K562 (cell line): ENCODE results near the gene RNF212B. TPM values are rescaled to one million over a fixed set of nuclear protein-coding genes. Genes with fewer than 3 reads are reported as not detected.

Experiments used
- CHCHD3 ChIP-seq: fragments of 250-450 bp; sonication (Bioruptor Pico); IDR thresholded peaks from 2 replicates; pipeline ENCODE4 v2.1.2; 2022; ENCODE audit warnings: mild to moderate bottlenecking
- HBP1 ChIP-seq: fragments of 450-650 bp; formaldehyde crosslinking; IDR thresholded peaks from 2 replicates; pipeline ENCODE4 v1.4.0; 2022; ENCODE audit warnings: missing genetic modification characterization
- KLF13 ChIP-seq: fragments of 450-650 bp; IDR thresholded peaks from 2 replicates; pipeline ENCODE4 v1.6.1; 2016; ENCODE audit warnings: missing genetic modification characterization, low read depth, mild to moderate bottlenecking, missing compliant biosample characterization, moderate library complexity, borderline replicate concordance
- MAFF ChIP-seq: IDR thresholded peaks from 2 replicates; pipeline ENCODE4 v1.6.1; 2012; ENCODE audit warnings: low read length, improper control_type of control experiment
- MAZ ChIP-seq, 2 experiments: fragments of 450-650 bp in 1 of 2; sonication (generic) in 1 of 2; formaldehyde crosslinking; IDR thresholded peaks in 1 of 2; conservative IDR thresholded peaks in 1 of 2; 2 replicates each; pipeline versions ENCODE4 v1.4.0 to v1.5.0; 2020; ENCODE audit warnings: mild to moderate bottlenecking in 1 of 2, missing genetic modification reagents in 1 of 2
- MBD1 ChIP-seq: fragments of 250-450 bp; sonication (Bioruptor Pico); IDR thresholded peaks from 2 replicates; pipeline ENCODE4 v1.8.0; 2022; ENCODE audit warnings: inconsistent platforms
- MTA3 ChIP-seq: fragments of 450-650 bp; formaldehyde crosslinking; IDR thresholded peaks from 2 replicates; pipeline ENCODE4 v1.6.1; 2017; ENCODE audit warnings: mild to moderate bottlenecking, borderline replicate concordance
- RBM14 ChIP-seq: fragments of 200-400 bp; formaldehyde crosslinking; IDR thresholded peaks from 2 replicates; pipeline ENCODE4 v1.6.1; 2018; ENCODE audit warnings: low read depth, mild to moderate bottlenecking, low read length, moderate library complexity, borderline replicate concordance; ENCODE audit not compliant: insufficient read depth
- RREB1 ChIP-seq: fragments of 250-450 bp; sonication (Bioruptor Pico); IDR thresholded peaks from 2 replicates; pipeline ENCODE4 v1.4.0; 2020
- XRCC3 ChIP-seq: fragments of 450-650 bp; IDR thresholded peaks from 2 replicates; pipeline ENCODE4 v1.6.1; 2017; ENCODE audit warnings: mild to moderate bottlenecking, moderate library complexity
- ZNF217 ChIP-seq: sonication (generic); formaldehyde crosslinking; IDR thresholded peaks from 2 replicates; pipeline ENCODE4 v1.8.0; 2022; ENCODE audit warnings: mild to moderate bottlenecking, missing genetic modification reagents
- ZNF274 ChIP-seq: IDR thresholded peaks from 2 replicates; pipeline ENCODE4 v1.6.1; 2011; ENCODE audit warnings: low read depth, mild to moderate bottlenecking, low read length, moderate library complexity, borderline replicate concordance
- polyA plus RNA-seq, 8 experiments: library from polyadenylated mRNA; depleted of rRNA in 4 of 8; stranded (reverse) in 5 of 8; unstranded in 3 of 8; fragments of >200 nt; fragmentation: Nextera tagmentation in 2 of 8; fragmentation: Illumina TruSeq in 1 of 8; extraction: Ambion mirVana in 2 of 8; extraction: Trizol in 1 of 8; gene quantifications; 2 replicates each; pipeline versions ENCODE4 v1.2.1 to v1.2.3, GENCODE V29; 2011 to 2014; ENCODE audit warnings: inconsistent platforms in 1 of 8, missing spikeins in 1 of 8
- total RNA-seq, 7 experiments: library from RNA; depleted of rRNA in 6 of 7; stranded (reverse); fragments of >200 nt in 6 of 7; fragmentation: Illumina TruSeq in 2 of 7; extraction: Trizol in 2 of 7; gene quantifications; 2 replicates each; pipeline versions ENCODE4 v1.2.1 to v1.2.3, GENCODE V29; 2011 to 2021; ENCODE audit warnings: low replicate concordance in 1 of 7

RNF212B gene
- total and polyA plus RNA-seq, 9 of the 15 experiments (the other 6 are each of a cell fraction or from before 2014, with no cell fraction given): 0.15 to 0.43 (median 0.27) TPM; not detected in 3

- peak in 1 of 2 experiments; percentile 48; a peak in 2 of 4 replicates for TF ChIP-seq MAZ (CRISPR knock-in tag; conservative IDR thresholded peaks at IDR 0.05 in 1 of 2, IDR thresholded peaks at IDR 0.05 in 1 of 2)
- no peak for TF ChIP-seq ZNF217 (CRISPR knock-in tag)
- no peak for TF ChIP-seq RREB1 (CRISPR knock-in tag)
- TF ChIP-seq ZNF274: no peak
- peak; percentile 27; the same call in 1 of the 2 replicates for TF ChIP-seq MAFF
- TF ChIP-seq XRCC3: no peak
- TF ChIP-seq KLF13: no peak
- TF ChIP-seq MBD1 (CRISPR knock-in tag): no peak
- no peak for TF ChIP-seq RBM14
- peak; percentile 42; the same call in 1 of the 2 replicates for TF ChIP-seq MTA3
- no peak for TF ChIP-seq CHCHD3 (CRISPR knock-in tag)
- peak; percentile 31; the same call in 1 of the 2 replicates for TF ChIP-seq HBP1 (CRISPR knock-in tag)
Observed at GRCh38 chr14:23294734-23295561, 57.2 kb downstream of the RNF212B start (continued).
